ENCODE measurements around the gene PXDN.

PXDN gene

GRCh38 chr2:1633936-1634587, 110.3 kb downstream of the PXDN start:
- TF ChIP-seq EZH2phosphoT487 (IDR thresholded peaks at IDR 0.05; ENCODE audit: borderline replicate concordance): no peak
- TF ChIP-seq CTCF (conservative IDR thresholded peaks at IDR 0.05; ENCODE audit: low read length): no peak
- no peak overlapping the region for H2AFZ ChIP-seq (ENCODE audit: low read length)
- H3K9me3 ChIP-seq (ENCODE audit: insufficient read depth, low read depth, low read length): no peaks in the 10 kb centered on the region

GRCh38 chr2:1633092-1633671, 111.1 kb downstream of the PXDN start:
- H3K4me3 ChIP-seq (ENCODE audit: low read length, poor library complexity, severe bottlenecking): no peak overlapping the region
- no peaks in the 10 kb centered on the region for H3K4me1 ChIP-seq (ENCODE audit: insufficient read depth, low read length, poor library complexity, severe bottlenecking)
- no peaks in the 10 kb centered on the region for H3K9me2 ChIP-seq (replicated peaks; ENCODE audit: low read depth, low read length)
- no peaks in the 10 kb centered on the region for H3K9me3 ChIP-seq (ENCODE audit: insufficient read depth, low read depth, low read length)
- H3K9ac ChIP-seq (ENCODE audit: low read depth, low read length, poor library complexity, severe bottlenecking): no peak overlapping the region
- TF ChIP-seq CTCF (conservative IDR thresholded peaks at IDR 0.05; ENCODE audit: low read length): no peak
- no peak for TF ChIP-seq EZH2phosphoT487 (IDR thresholded peaks at IDR 0.05; ENCODE audit: borderline replicate concordance)
- no peaks in the 10 kb centered on the region for H3K27me3 ChIP-seq (ENCODE audit: insufficient read depth, low read length, poor library complexity, severe bottlenecking)
- H3F3A ChIP-seq (ENCODE audit: low read depth): no peaks in the 10 kb centered on the region
- no peak overlapping the region for H2AFZ ChIP-seq (ENCODE audit: low read length)
- peaks cover 31% of the 10 kb centered on the region; the same call in 1 of the 2 replicates for H3K36me3 ChIP-seq (ENCODE audit: insufficient read depth, low read length)
- H3K79me2 ChIP-seq (ENCODE audit: insufficient read depth, low read length): no peaks in the 10 kb centered on the region
- H3K4me2 ChIP-seq (ENCODE audit: low read depth, low read length, poor library complexity, severe bottlenecking): no peak overlapping the region
- no peaks in the 10 kb centered on the region for H4K20me1 ChIP-seq (ENCODE audit: insufficient read depth, low read length, poor library complexity, severe bottlenecking)

More at GRCh38 chr2:1633936-1634587, 110.3 kb downstream of the PXDN start:
- Histone ChIP-seq H3K4me2 (ENCODE audit: low read depth, low read length, poor library complexity, severe bottlenecking) (no peak overlapping the region), H3K4me3 (ENCODE audit: low read length, poor library complexity, severe bottlenecking) (no peak overlapping the region), H3K79me2 (ENCODE audit: insufficient read depth, low read length) (no peaks in the 10 kb centered on the region), H3K36me3 (ENCODE audit: insufficient read depth, low read length) (peaks cover 36% of the 10 kb centered on the region; the same call in 1 of the 2 replicates), H3K27me3 (ENCODE audit: insufficient read depth, low read length, poor library complexity, severe bottlenecking) (no peaks in the 10 kb centered on the region), H4K20me1 (ENCODE audit: insufficient read depth, low read length, poor library complexity, severe bottlenecking) (no peaks in the 10 kb centered on the region), H3K9me2 (replicated peaks; ENCODE audit: low read depth, low read length) (no peaks in the 10 kb centered on the region), H3F3A (ENCODE audit: low read depth) (no peaks in the 10 kb centered on the region), H3K4me1 (ENCODE audit: insufficient read depth, low read length, poor library complexity, severe bottlenecking) (no peaks in the 10 kb centered on the region), H3K9ac (ENCODE audit: low read depth, low read length, poor library complexity, severe bottlenecking) (no peak overlapping the region)

GRCh38 chr2:1632510-1632909, 111.8 kb downstream of the PXDN start:
- Histone ChIP-seq H3K9me3 (ENCODE audit: insufficient read depth, low read depth, low read length) (no peaks in the 10 kb centered on the region), H4K20me1 (ENCODE audit: insufficient read depth, low read length, poor library complexity, severe bottlenecking) (no peaks in the 10 kb centered on the region), H3K79me2 (ENCODE audit: insufficient read depth, low read length) (no peaks in the 10 kb centered on the region), H3F3A (ENCODE audit: low read depth) (no peaks in the 10 kb centered on the region), H3K36me3 (ENCODE audit: insufficient read depth, low read length) (peaks cover 30% of the 10 kb centered on the region; the same call in 1 of the 2 replicates), H2AFZ (ENCODE audit: low read length) (no peak overlapping the region), H3K9ac (ENCODE audit: low read depth, low read length, poor library complexity, severe bottlenecking) (no peak overlapping the region), H3K9me2 (replicated peaks; ENCODE audit: low read depth, low read length) (no peaks in the 10 kb centered on the region), H3K4me2 (ENCODE audit: low read depth, low read length, poor library complexity, severe bottlenecking) (no peak overlapping the region), H3K27me3 (ENCODE audit: insufficient read depth, low read length, poor library complexity, severe bottlenecking) (no peaks in the 10 kb centered on the region), H3K4me3 (ENCODE audit: low read length, poor library complexity, severe bottlenecking) (no peak overlapping the region), H3K4me1 (ENCODE audit: insufficient read depth, low read length, poor library complexity, severe bottlenecking) (no peaks in the 10 kb centered on the region)
- TF ChIP-seq CTCF (conservative IDR thresholded peaks at IDR 0.05; ENCODE audit: low read length) (no peak), EZH2phosphoT487 (IDR thresholded peaks at IDR 0.05; ENCODE audit: borderline replicate concordance) (no peak)

All from Loucy (cell line).